GM18505 (cell line): ENCODE data around the gene RNF14.

Source experiments
- ATAC-seq: cut with Tn5 transposase; IDR thresholded peaks from one replicate; pipeline ENCODE4 v1.9.1; 2021; ENCODE audit not compliant: unreplicated experiment
- POLR2A ChIP-seq: IDR thresholded peaks from 4 replicates; pipeline ENCODE4 v1.6.1; 2011; ENCODE audit warnings: borderline replicate concordance; ENCODE audit not compliant: insufficient read depth, insufficient read length; ENCODE audit errors: extremely low read depth

RNF14 gene

GRCh38 chr5:141978389-141978788 lies 9.5 kb downstream of the RNF14 start:
- no peak for TF ChIP-seq POLR2A
- no peak for ATAC-seq

GRCh38 chr5:141982626-141983025 lies 13.7 kb downstream of the RNF14 start:
- no peak for ATAC-seq

GRCh38 chr5:141986072-141986471 lies 17.2 kb downstream of the RNF14 start:
- no peak for ATAC-seq

More at GRCh38 chr5:141982626-141983025, 13.7 kb downstream of the RNF14 start:
- no peak for TF ChIP-seq POLR2A

GRCh38 chr5:141989720-141990119 lies 20.8 kb downstream of the RNF14 start:
- no peak for TF ChIP-seq POLR2A
- no peak for ATAC-seq

More at GRCh38 chr5:141986072-141986471, 17.2 kb downstream of the RNF14 start:
- no peak for TF ChIP-seq POLR2A

GRCh38 chr5:141992349-141992963 lies 23.6 kb downstream of the RNF14 start:
- no peak for TF ChIP-seq POLR2A
- ATAC-seq: no peak

- ATAC-seq: no peak
- TF ChIP-seq POLR2A: no peak
Measured at GRCh38 chr5:141994511-141995136, 25.7 kb downstream of the RNF14 start.

- no peak for ATAC-seq
- no peak for TF ChIP-seq POLR2A
Measured at GRCh38 chr5:141995656-141996055, 26.8 kb downstream of the RNF14 start.

GRCh38 chr5:141997358-141997960 lies 28.6 kb downstream of the RNF14 start:
- TF ChIP-seq POLR2A: no peak
- ATAC-seq: no peak

- ATAC-seq: no peak
Measured at GRCh38 chr5:142000173-142000572, 31.3 kb downstream of the RNF14 start.

GRCh38 chr5:142000704-142001484 lies 32.0 kb downstream of the RNF14 start:
- ATAC-seq: no peak
- TF ChIP-seq POLR2A: no peak

More at GRCh38 chr5:142000173-142000572, 31.3 kb downstream of the RNF14 start:
- no peak for TF ChIP-seq POLR2A

- no peak for TF ChIP-seq POLR2A
- no peak for ATAC-seq
Measured at GRCh38 chr5:142003266-142003800, 34.4 kb downstream of the RNF14 start.

- ATAC-seq: no peak
- TF ChIP-seq POLR2A: no peak
Measured at GRCh38 chr5:142006363-142007236, 37.7 kb downstream of the RNF14 start.

GRCh38 chr5:142007237-142007544 lies 38.3 kb downstream of the RNF14 start:
- ATAC-seq: no peak
- TF ChIP-seq POLR2A: no peak

- TF ChIP-seq POLR2A: no peak
- no peak for ATAC-seq
Measured at GRCh38 chr5:142008813-142009212, 39.9 kb downstream of the RNF14 start.
